Gastrocnemius medialis (tissue), 4 donors: ENCODE measurements around the gene GATAD1. TPM values are rescaled to one million over a fixed set of nuclear protein-coding genes. Genes with fewer than 3 reads are reported as not detected.
A peak's percentile ranks its signal among the peaks of the same experiment; 100 is the strongest.

Experiments
- ATAC-seq, 2 donors: fragments of 150-250 bp; one replicate each; pipeline ENCODE4 v1.9.1; 2016
- DNase-seq, 2 donors: peaks; one replicate each; pipeline ENCODE4 v3.0.0-alpha.2; 2019
- H3K27ac ChIP-seq, 4 donors: fragments of 200-600 bp; sonication (generic); 1 replicate in 1 of 4; 2 replicates in 3 of 4; pipeline ENCODE4 v1.5.1; 2016 to 2018; ENCODE audit warnings: mild to moderate bottlenecking in 2 of 4, moderate library complexity in 1 of 4
- H3K27me3 ChIP-seq, 3 donors: fragments of 200-600 bp; sonication (generic) in 2 of 3; 1 replicate in 1 of 3; 2 replicates in 2 of 3; pipeline versions ENCODE4 v1.5.1 to v1.6.0; 2016 to 2019; ENCODE audit warnings: mild to moderate bottlenecking in 1 of 3, moderate library complexity in 1 of 3
- H3K36me3 ChIP-seq, 2 donors: fragments of 200-600 bp; sonication (generic) in 1 of 2; one replicate each; pipeline ENCODE4 v1.5.1; 2017 to 2018
- H3K4me1 ChIP-seq, 2 donors: fragments of 200-600 bp; sonication (generic) in 1 of 2; one replicate each; pipeline ENCODE4 v1.5.1; 2016 to 2017; ENCODE audit warnings: mild to moderate bottlenecking in 2 of 2
- H3K4me3 ChIP-seq, 4 donors: fragments of 200-600 bp; sonication (generic) in 3 of 4; 1 replicate in 1 of 4; 2 replicates in 3 of 4; pipeline ENCODE4 v1.5.1; 2016 to 2019; ENCODE audit warnings: mild to moderate bottlenecking in 2 of 4
- H3K9me3 ChIP-seq, 3 donors: fragments of 200-600 bp; sonication (generic) in 2 of 3; 1 replicate in 1 of 3; 2 replicates in 2 of 3; pipeline ENCODE4 v1.5.1; 2016 to 2019
- CTCF ChIP-seq, 5 experiments: fragments of 450-650 bp in 3 of 5; fragments of 200-600 bp in 2 of 5; sonication (generic) in 2 of 5; IDR thresholded peaks in 4 of 5; conservative IDR thresholded peaks in 1 of 5; 1 replicate in 4 of 5; 2 replicates in 1 of 5; pipeline ENCODE4 v1.5.1; 2016 to 2019; ENCODE audit warnings: antibody characterized with exemption in 5 of 5, mild to moderate bottlenecking in 3 of 5, moderate library complexity in 3 of 5
- POLR2A ChIP-seq, 2 donors: fragments of 450-650 bp; IDR thresholded peaks; one replicate each; pipeline ENCODE4 v1.6.1; 2017; ENCODE audit warnings: antibody characterized with exemption in 2 of 2, mild to moderate bottlenecking in 2 of 2, moderate library complexity in 2 of 2
- in situ Hi-C, 4 donors: fragments of 200-750 bp; cut with MboI; loops; one replicate each; pipeline versions ENCODE4 v1.15.0 to v1.8.0; 2017; ENCODE audit warnings: low sequenced_read_pairs in 4 of 4
- intact Hi-C: fragments of 100-400 bp; cut with DNase I; formaldehyde crosslinking; loops from one replicate; pipeline ENCODE4 v1.15.1; 2023; ENCODE audit warnings: low total_unique reads
- total RNA-seq, 4 donors: library from RNA; depleted of rRNA; stranded (reverse); fragments of >200 nt; gene quantifications; one replicate each; pipeline versions ENCODE4 v1.1.0 to v1.2.3, GENCODE V29; 2016

Gene GATAD1
- total RNA-seq, 4 donors from 2014 or later: 7.3 to 29.8 (median 8.3) TPM

- H3K27ac ChIP-seq: peak overlapping the region; percentile 91 to 98 (median 92)
- peaks cover 12 to 15% of the 10 kb centered on the region in 2 donors for H3K4me1 ChIP-seq
- no peaks in the 10 kb centered on the region for H3K9me3 ChIP-seq
- DNase-seq: peak in 1 of 2 donors; percentile 17
- H3K4me3 ChIP-seq: peak overlapping the region; percentile 78 to 99 (median 89)
- no peaks in the 10 kb centered on the region for H3K27me3 ChIP-seq
- intact Hi-C loops (loop anchor here (1.0 to 10.0 kb wide), 6 partner anchors 23 to 502 kb away; partner anchors contain the start of genes AKAP9, ANKIB1, KRIT1 and LRRD1), in situ Hi-C loops (loop anchor here in 1 of 4 donors (10.0 kb wide), 1 partner anchor 202 kb away; the partner anchor contains the start of genes ANKIB1 and KRIT1)
- peaks cover 0 to 31% of the 10 kb centered on the region in 2 donors for H3K36me3 ChIP-seq
- no peak for ATAC-seq
- TF ChIP-seq POLR2A (IDR thresholded peaks at IDR 0.05): no peak
- TF ChIP-seq CTCF (IDR thresholded peaks at IDR 0.05 in 4 of 5, conservative IDR thresholded peaks at IDR 0.05 in 1 of 5): no peak
These were observed 375 bp upstream of the GATAD1 start for GRCh38 chr7:92446869-92447344.

- intact Hi-C loops (loop anchor here (5.0 to 10.0 kb wide), 3 partner anchors 39 to 503 kb away; partner anchors contain the start of genes AKAP9, PEX1 and RBM48), in situ Hi-C loops (loop anchor here in 1 of 4 donors (10.0 kb wide), 1 partner anchor 203 kb away; the partner anchor contains the start of genes ANKIB1 and KRIT1)
These were observed 994 bp downstream of the GATAD1 start for GRCh38 chr7:92448205-92448747.

GRCh38 chr7:92451645-92452044 is 4.4 kb downstream of the GATAD1 start:
- in situ Hi-C loops (no loop called here), intact Hi-C loops (no loop called here)
- H3K4me3 ChIP-seq: no peak overlapping the region
- H3K4me1 ChIP-seq: peaks cover 12 to 15% of the 10 kb centered on the region in 2 donors
- DNase-seq (no peak), ATAC-seq (no peak)
- H3K27me3 ChIP-seq: no peaks in the 10 kb centered on the region
- H3K36me3 ChIP-seq: peaks cover 0 to 76% of the 10 kb centered on the region in 2 donors
- TF ChIP-seq CTCF (IDR thresholded peaks at IDR 0.05 in 4 of 5, conservative IDR thresholded peaks at IDR 0.05 in 1 of 5) (no peak), POLR2A (IDR thresholded peaks at IDR 0.05) (no peak)
- H3K9me3 ChIP-seq: no peaks in the 10 kb centered on the region
- H3K27ac ChIP-seq: no peak overlapping the region

More at GRCh38 chr7:92448205-92448747, 994 bp downstream of the GATAD1 start:
- ATAC-seq (peak; percentile 13 to 44), DNase-seq (peak in 1 of 2 donors; percentile 23)
- Histone ChIP-seq H3K27me3 (no peaks in the 10 kb centered on the region), H3K4me1 (peaks cover 12 to 15% of the 10 kb centered on the region in 2 donors), H3K4me3 (peak overlapping the region; percentile 78 to 99 (median 89)), H3K27ac (peak overlapping the region; percentile 91 to 98 (median 92)), H3K36me3 (peaks cover 0 to 44% of the 10 kb centered on the region in 2 donors), H3K9me3 (no peaks in the 10 kb centered on the region)
- TF ChIP-seq CTCF (IDR thresholded peaks at IDR 0.05 in 4 of 5, conservative IDR thresholded peaks at IDR 0.05 in 1 of 5) (peak in 2 of 5 experiments; percentile 27 to 32), POLR2A (IDR thresholded peaks at IDR 0.05) (no peak)

- DNase-seq (no peak), ATAC-seq (no peak)
- no peaks in the 10 kb centered on the region for H3K27me3 ChIP-seq
- peaks cover 0 to 75% of the 10 kb centered on the region in 2 donors for H3K36me3 ChIP-seq
- intact Hi-C loops: no loop called here
- no peaks in the 10 kb centered on the region for H3K9me3 ChIP-seq
- TF ChIP-seq CTCF (IDR thresholded peaks at IDR 0.05 in 4 of 5, conservative IDR thresholded peaks at IDR 0.05 in 1 of 5): no peak
- no peak for TF ChIP-seq POLR2A (IDR thresholded peaks at IDR 0.05)
- H3K4me1 ChIP-seq: no peaks in the 10 kb centered on the region
- no peak overlapping the region for H3K27ac ChIP-seq
- in situ Hi-C loops: no loop called here
- no peak overlapping the region for H3K4me3 ChIP-seq
These were observed 9.0 kb downstream of the GATAD1 start for GRCh38 chr7:92456236-92456635.
